Parathyroid adenoma (tissue), 2 donors: ENCODE results near the gene ULK3.

Experiments
- H2AFZ ChIP-seq: fragments of 300-600 bp; sonication (generic); one replicate; pipeline ENCODE4 v1.7.0; 2017; ENCODE audit warnings: antibody characterized with exemption, mild to moderate bottlenecking
- H3K27ac ChIP-seq: fragments of 300-600 bp; sonication (generic); one replicate; pipeline ENCODE4 v1.7.0; 2017
- H3K27me3 ChIP-seq: fragments of 300-600 bp; sonication (generic); one replicate; pipeline ENCODE4 v1.7.0; 2017; ENCODE audit warnings: low read length; ENCODE audit not compliant: control insufficient read depth, insufficient read depth
- H3K36me3 ChIP-seq: fragments of 300-600 bp; sonication (generic); one replicate; pipeline ENCODE4 v1.7.0; 2017; ENCODE audit warnings: low read length; ENCODE audit not compliant: control insufficient read depth, insufficient read depth
- H3K4me1 ChIP-seq: fragments of 300-600 bp; sonication (generic); one replicate; pipeline ENCODE4 v1.7.0; 2017; ENCODE audit warnings: control low read depth
- H3K4me2 ChIP-seq: fragments of 300-600 bp; sonication (generic); one replicate; pipeline ENCODE4 v1.7.0; 2017; ENCODE audit warnings: low read length
- H3K4me3 ChIP-seq: fragments of 300-600 bp; sonication (generic); one replicate; pipeline ENCODE4 v1.7.0; 2017; ENCODE audit warnings: low read depth, low read length
- H3K79me2 ChIP-seq: fragments of 300-600 bp; sonication (generic); one replicate; pipeline ENCODE4 v1.7.0; 2017; ENCODE audit warnings: control low read depth
- H3K9ac ChIP-seq: fragments of 300-600 bp; sonication (generic); one replicate; pipeline ENCODE4 v1.7.0; 2017; ENCODE audit warnings: mild to moderate bottlenecking
- H3K9me3 ChIP-seq: fragments of 300-600 bp; sonication (generic); one replicate; pipeline ENCODE4 v1.7.0; 2017; ENCODE audit warnings: low read length; ENCODE audit not compliant: control insufficient read depth
- CTCF ChIP-seq: fragments of 300-600 bp; sonication (generic); IDR thresholded peaks from one replicate; pipeline ENCODE4 v1.7.0; 2017; ENCODE audit warnings: antibody characterized with exemption, mild to moderate bottlenecking
- donor health status: primary hyperparathyroidism.

ULK3 gene

GRCh38 chr15:74812533-74812932 is 30.4 kb downstream of the ULK3 start, which contains the start of gene LMAN1L:
TSS of gene LMAN1L (plus strand) at chr15:74812835. CDS start at chr15:74812855, 20 bp downstream.
- H3K9ac ChIP-seq: no peak within 1 kb of the TSS
- no peak within 1 kb of the TSS for H3K27ac ChIP-seq
- no peaks in the 10 kb centered on the region for H3K27me3 ChIP-seq
- no peak for TF ChIP-seq CTCF
- no peaks in the 10 kb centered on the region for H3K9me3 ChIP-seq
- H3K36me3 ChIP-seq: no peaks in the 10 kb centered on the region
- H3K4me1 ChIP-seq: peaks cover 5% of the 10 kb centered on the region
- no peaks in the 10 kb centered on the region for H3K79me2 ChIP-seq
- H3K4me2 ChIP-seq: no peak within 1 kb of the TSS
- H2AFZ ChIP-seq: no peak within 1 kb of the TSS
- H3K4me3 ChIP-seq: no peak within 1 kb of the TSS

- Histone ChIP-seq H2AFZ (no peak overlapping the region), H3K79me2 (no peaks in the 10 kb centered on the region), H3K36me3 (no peaks in the 10 kb centered on the region), H3K9ac (no peak overlapping the region), H3K4me2 (no peak overlapping the region), H3K9me3 (no peaks in the 10 kb centered on the region), H3K27ac (no peak overlapping the region), H3K27me3 (no peaks in the 10 kb centered on the region), H3K4me1 (no peaks in the 10 kb centered on the region), H3K4me3 (no peak overlapping the region)
- TF ChIP-seq CTCF: no peak
These were observed 33.0 kb downstream of the ULK3 start for GRCh38 chr15:74809956-74810355.

- no peak for TF ChIP-seq CTCF
These were observed 33.7 kb downstream of the ULK3 start for GRCh38 chr15:74809242-74809641.

GRCh38 chr15:74808840-74809229 is 34.1 kb downstream of the ULK3 start:
- no peaks in the 10 kb centered on the region for H3K79me2 ChIP-seq
- no peak overlapping the region for H3K27ac ChIP-seq
- no peak overlapping the region for H3K4me2 ChIP-seq
- no peaks in the 10 kb centered on the region for H3K36me3 ChIP-seq
- H3K27me3 ChIP-seq: no peaks in the 10 kb centered on the region
- no peak overlapping the region for H3K4me3 ChIP-seq
- no peaks in the 10 kb centered on the region for H3K4me1 ChIP-seq
- H3K9ac ChIP-seq: no peak overlapping the region
- no peak overlapping the region for H2AFZ ChIP-seq
- TF ChIP-seq CTCF: no peak
- no peaks in the 10 kb centered on the region for H3K9me3 ChIP-seq

More at GRCh38 chr15:74809242-74809641, 33.7 kb downstream of the ULK3 start:
- Histone ChIP-seq H3K4me2 (no peak overlapping the region), H3K36me3 (no peaks in the 10 kb centered on the region), H2AFZ (no peak overlapping the region), H3K4me1 (no peaks in the 10 kb centered on the region), H3K27me3 (no peaks in the 10 kb centered on the region), H3K9me3 (no peaks in the 10 kb centered on the region), H3K27ac (no peak overlapping the region), H3K79me2 (no peaks in the 10 kb centered on the region), H3K4me3 (no peak overlapping the region), H3K9ac (no peak overlapping the region)

GRCh38 chr15:74808078-74808839 is 34.7 kb downstream of the ULK3 start:
- no peak overlapping the region for H3K9ac ChIP-seq
- H3K79me2 ChIP-seq: no peaks in the 10 kb centered on the region
- H3K36me3 ChIP-seq: no peaks in the 10 kb centered on the region
- H3K4me3 ChIP-seq: no peak overlapping the region
- no peak overlapping the region for H2AFZ ChIP-seq
- no peaks in the 10 kb centered on the region for H3K4me1 ChIP-seq
- H3K9me3 ChIP-seq: no peaks in the 10 kb centered on the region
- no peak overlapping the region for H3K27ac ChIP-seq
- no peak for TF ChIP-seq CTCF
- no peaks in the 10 kb centered on the region for H3K27me3 ChIP-seq
- no peak overlapping the region for H3K4me2 ChIP-seq
